Naive thymus-derived CD8-positive, alpha-beta T cell (primary cell): ENCODE data around the gene DNAAF5. TPM values are rescaled to one million over a fixed set of nuclear protein-coding genes. Genes with fewer than 3 reads are reported as not detected.

ENCODE experiments used
- ATAC-seq, 2 donors: fragments of 150-1000 bp; cut with Tn5 transposase in 1 of 2; sonication (Bioruptor Pico), chemical (Tn5 transposase) in 1 of 2; 1 replicate in 1 of 2; 2 replicates in 1 of 2; pipeline ENCODE4 v1.10.0; 2021; ENCODE audit warnings: mild to moderate bottlenecking in 2 of 2, moderate library complexity in 2 of 2
- POLR2A ChIA-PET: fragments of 350-600 bp; sonication (Branson Sonifier 250); formaldehyde crosslinking; loops from one replicate; lab custom pipeline; 2021; ENCODE audit warnings: antibody characterized with exemption; lab: Charles Lee
- DNase-seq, 10 donors: peaks; one replicate each; pipeline versions ENCODE4 v3.0.0 to v3.0.0-alpha.2; 2020 to 2022
- H3K27ac Mint-ChIP-seq, 10 donors: one replicate each; pipeline ENCODE4 v1.8.0; 2020 to 2022; ENCODE audit warnings: mild to moderate bottlenecking in 10 of 10, mixed read lengths in 10 of 10, moderate library complexity in 4 of 10, inconsistent platforms in 1 of 10
- H3K27me3 Mint-ChIP-seq, 5 donors: one replicate each; pipeline ENCODE4 v1.8.0; 2021 to 2022; ENCODE audit warnings: mixed read lengths in 5 of 5
- H3K36me3 Mint-ChIP-seq, 3 donors: one replicate each; pipeline ENCODE4 v1.8.0; 2020 to 2022; ENCODE audit warnings: mixed read lengths in 3 of 3, mild to moderate bottlenecking in 2 of 3, inconsistent platforms in 1 of 3
- H3K4me1 Mint-ChIP-seq, 4 donors: one replicate each; pipeline ENCODE4 v1.8.0; 2021 to 2022; ENCODE audit warnings: mixed read lengths in 4 of 4
- H3K4me3 Mint-ChIP-seq, 10 donors: one replicate each; pipeline ENCODE4 v1.8.0; 2020 to 2022; ENCODE audit warnings: mild to moderate bottlenecking in 10 of 10, mixed read lengths in 10 of 10, moderate library complexity in 6 of 10, inconsistent platforms in 1 of 10
- H3K9me3 Mint-ChIP-seq, 9 donors: one replicate each; pipeline ENCODE4 v1.8.0; 2020 to 2022; ENCODE audit warnings: mixed read lengths in 9 of 9, mild to moderate bottlenecking in 3 of 9, inconsistent platforms in 1 of 9, moderate library complexity in 1 of 9
- polyA plus RNA-seq, 3 donors: library from polyadenylated mRNA; unstranded; fragments of 300-500 nt; fragmentation: Illumina TruSeq; gene quantifications; one replicate each; pipeline ENCODE4 v1.2.3, GENCODE V29; 2021
- total RNA-seq, 8 experiments: library from RNA in 2 of 8; stranded (reverse) in 2 of 8; gene quantifications; one replicate each; pipeline ENCODE4 v1.2.3 and lab custom pipeline; 2021 to 2026

DNAAF5 gene
- total RNA-seq (10 to 100 TPM; 12.3 to 16.3 TPM), polyA plus RNA-seq (1 to 10 TPM; 2.8 to 4.6 (median 4.6) TPM), total RNA-seq (lab: John Stamatoyannopoulos, UW) (7.9 to 44.4 (median 21.6) reads per million in 6 experiments)

DNA sequence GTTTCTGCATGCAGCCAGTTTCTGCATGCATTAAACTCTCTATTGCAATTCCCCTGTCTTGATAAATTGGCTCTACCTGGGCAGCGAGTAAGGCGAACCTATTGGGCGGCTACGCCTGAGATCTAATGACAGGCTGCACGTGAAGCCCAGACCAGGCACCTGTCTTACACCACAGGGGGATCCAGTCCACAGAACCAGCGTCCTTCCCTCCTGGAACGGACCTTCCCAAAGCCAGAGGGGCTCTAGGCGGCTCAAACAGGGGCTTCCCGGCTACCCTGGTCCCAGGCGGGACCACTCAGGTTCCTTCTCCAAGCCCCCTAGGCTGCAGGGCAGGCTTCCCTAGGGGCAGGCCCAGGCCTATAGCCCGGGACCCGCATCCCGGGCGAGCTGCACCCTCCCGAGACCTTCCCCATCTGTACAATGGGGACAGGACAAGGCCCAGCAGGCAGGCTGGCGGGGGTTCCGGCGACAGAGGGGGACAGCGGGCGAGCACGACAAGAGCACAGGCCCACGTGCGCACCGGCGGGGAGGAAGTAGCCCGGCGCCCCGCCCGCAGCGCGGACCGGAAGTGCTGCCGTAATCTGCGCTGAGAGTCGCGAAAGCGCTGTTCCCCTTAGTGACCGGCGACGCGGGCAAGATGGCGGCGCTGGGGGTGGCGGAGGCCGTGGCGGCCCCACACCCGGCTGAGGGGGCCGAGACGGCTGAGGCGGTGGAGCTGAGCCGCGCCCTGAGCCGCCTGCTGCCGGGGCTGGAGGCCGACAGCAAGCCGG lies at the start of gene DNAAF5:
Gene DNAAF5 (plus strand): TSS at position 616 of the 770 bp plus-strand sequence. CDS start 22 bp downstream, at position 638.
- H3K27ac Mint-ChIP-seq, result peak within 1 kb of the TSS in 9 of 10 donors; percentile 72 to 89 (median 85)
- peaks cover 18 to 46% (median 30%) of the 10 kb centered on the region in 4 donors for H3K4me1 Mint-ChIP-seq
- H3K36me3 Mint-ChIP-seq, result peaks cover 4 to 21% (median 16%) of the 10 kb centered on the region in 3 donors
- H3K4me3 Mint-ChIP-seq, result peak within 1 kb of the TSS; percentile 73 to 90 (median 82)
- no peaks in the 10 kb centered on the region for H3K27me3 Mint-ChIP-seq
- POLR2A ChIA-PET, result interaction anchor here (0.9 to 1.5 kb wide), 6 partner anchors 15 to 124 kb away, joined by 3 to 6 read pairs (median 4); no protein-coding TSS in a partner anchor
- H3K9me3 Mint-ChIP-seq, result peaks cover 0 to 4% (median 3%) of the 10 kb centered on the region in 9 donors
- ATAC-seq (peak; percentile 86 to 91), DNase-seq (peak; percentile 75 to 88 (median 84))

DNA sequence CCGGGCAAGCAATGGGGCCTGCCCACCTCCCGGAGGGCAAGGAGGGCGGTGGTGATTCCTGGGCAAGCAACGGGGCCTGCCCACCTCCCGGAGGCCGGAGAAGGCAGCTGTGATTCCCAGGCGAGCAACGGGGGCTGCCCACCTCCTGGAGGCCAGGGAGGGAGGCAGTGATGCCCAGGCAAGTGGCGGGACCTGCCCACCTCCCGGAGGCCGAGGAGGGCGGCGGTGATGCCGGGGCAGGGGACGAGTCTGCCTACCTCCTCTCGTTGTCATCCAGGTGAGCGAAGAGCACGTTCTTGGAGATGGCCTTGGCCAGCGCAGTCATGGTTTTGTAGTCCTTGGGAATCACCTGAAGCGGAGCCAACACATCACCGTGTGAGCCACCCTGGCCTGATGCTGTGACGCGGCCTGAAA lies 49.5 kb upstream of the DNAAF5 start:
- no peak for ATAC-seq
- Mint-ChIP-seq H3K4me1 (peaks cover 0 to 9% (median 4%) of the 10 kb centered on the region in 4 donors), H3K9me3 (no peaks in the 10 kb centered on the region), H3K27me3 (no peaks in the 10 kb centered on the region), H3K36me3 (peaks cover 0 to 58% (median 25%) of the 10 kb centered on the region in 3 donors), H3K4me3 (no peak overlapping the region), H3K27ac (no peak overlapping the region)
- POLR2A ChIA-PET, result no interaction called here
- no peak for DNase-seq

DNA sequence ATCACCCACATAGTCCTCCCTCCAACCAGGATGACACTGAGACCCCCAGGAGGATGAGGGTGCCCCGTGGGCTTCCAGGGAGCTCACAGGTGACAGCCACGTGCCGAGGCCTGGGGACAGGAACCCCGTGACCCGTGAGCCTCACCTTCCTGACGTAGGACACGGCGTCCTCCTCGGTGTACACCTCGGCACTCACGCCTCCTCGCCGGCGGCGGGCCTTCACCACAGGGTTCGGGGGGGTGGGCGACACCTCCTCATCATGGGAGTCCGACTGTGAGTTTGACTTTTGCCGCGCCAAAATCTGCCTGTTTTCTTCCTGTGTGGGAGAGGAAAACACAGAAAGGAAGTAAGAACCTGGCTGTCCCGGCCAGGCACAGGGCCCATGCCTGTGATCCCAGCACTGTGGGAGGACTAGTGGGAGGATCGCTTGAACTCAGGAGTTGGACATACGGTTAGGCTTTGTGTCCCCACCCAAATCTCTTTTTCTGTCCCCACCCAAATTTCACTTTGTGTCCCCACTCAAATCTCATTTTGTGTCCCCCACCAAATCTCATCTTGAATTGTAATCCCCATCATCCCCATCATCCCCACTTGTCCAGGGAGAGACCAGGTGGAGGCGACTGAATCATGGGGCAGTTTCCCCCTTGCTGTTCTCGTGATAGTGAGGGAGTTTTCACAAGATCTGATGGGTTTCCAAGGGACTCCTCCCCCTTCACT lies 45.9 kb upstream of the DNAAF5 start:
- H3K4me3 Mint-ChIP-seq, result no peak overlapping the region
- H3K27me3 Mint-ChIP-seq, result no peaks in the 10 kb centered on the region
- no peak for ATAC-seq
- H3K4me1 Mint-ChIP-seq, result peaks cover 0 to 5% (median 1%) of the 10 kb centered on the region in 4 donors
- POLR2A ChIA-PET, result no interaction called here
- peaks cover 12 to 55% (median 28%) of the 10 kb centered on the region in 3 donors for H3K36me3 Mint-ChIP-seq
- peaks cover 0 to 7% (median 0%) of the 10 kb centered on the region in 9 donors for H3K9me3 Mint-ChIP-seq
- no peak for DNase-seq
- H3K27ac Mint-ChIP-seq, result peak overlapping the region in 1 of 10 donors; percentile 76

DNA sequence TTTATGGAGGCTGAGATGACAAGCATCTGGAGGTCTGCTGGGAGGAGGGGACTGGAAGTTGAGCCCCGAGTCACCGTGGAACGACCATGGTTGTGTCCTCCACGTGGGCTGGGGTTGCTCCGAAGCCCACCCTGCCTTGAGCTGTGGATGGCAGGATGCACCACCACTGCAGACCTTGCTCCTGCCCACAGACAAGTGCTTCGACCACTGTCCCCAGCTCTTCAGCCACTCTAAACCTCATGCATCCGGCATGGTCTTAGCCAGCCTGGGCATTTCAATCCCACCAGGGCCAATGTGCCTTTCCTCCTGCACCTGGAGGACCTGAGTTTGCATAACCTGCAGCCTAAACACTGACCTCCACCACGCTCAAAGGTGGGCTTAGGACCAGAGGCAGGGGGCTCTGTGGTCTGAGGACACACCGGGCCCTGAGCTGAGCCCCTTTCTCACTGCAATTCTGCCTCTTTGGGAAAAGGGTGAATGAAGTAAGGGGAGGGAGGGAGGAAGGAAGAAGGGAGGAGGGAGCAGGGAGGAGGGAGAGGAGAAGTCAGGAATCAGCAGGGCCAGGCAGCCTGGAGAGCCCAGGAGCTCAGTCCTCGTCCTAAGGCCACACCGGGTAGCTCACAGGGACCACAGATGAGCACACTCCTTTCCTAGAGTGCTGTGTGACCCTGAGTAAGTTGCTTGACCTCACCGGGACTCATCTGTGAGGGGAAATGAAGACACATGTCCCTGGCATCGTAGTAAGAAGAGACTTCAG lies 44.8 kb upstream of the DNAAF5 start:
- POLR2A ChIA-PET, result interaction anchor here (0.7 kb wide), 1 partner anchor 29 kb away, joined by 3 read pairs; no protein-coding TSS in a partner anchor
- Mint-ChIP-seq H3K27me3 (no peaks in the 10 kb centered on the region), H3K4me3 (no peak overlapping the region), H3K36me3 (peaks cover 17 to 55% (median 37%) of the 10 kb centered on the region in 3 donors), H3K9me3 (peaks cover 0 to 15% (median 8%) of the 10 kb centered on the region in 9 donors), H3K4me1 (peaks cover 0 to 5% (median 1%) of the 10 kb centered on the region in 4 donors), H3K27ac (no peak overlapping the region)
- DNase-seq (no peak), ATAC-seq (no peak)

DNA sequence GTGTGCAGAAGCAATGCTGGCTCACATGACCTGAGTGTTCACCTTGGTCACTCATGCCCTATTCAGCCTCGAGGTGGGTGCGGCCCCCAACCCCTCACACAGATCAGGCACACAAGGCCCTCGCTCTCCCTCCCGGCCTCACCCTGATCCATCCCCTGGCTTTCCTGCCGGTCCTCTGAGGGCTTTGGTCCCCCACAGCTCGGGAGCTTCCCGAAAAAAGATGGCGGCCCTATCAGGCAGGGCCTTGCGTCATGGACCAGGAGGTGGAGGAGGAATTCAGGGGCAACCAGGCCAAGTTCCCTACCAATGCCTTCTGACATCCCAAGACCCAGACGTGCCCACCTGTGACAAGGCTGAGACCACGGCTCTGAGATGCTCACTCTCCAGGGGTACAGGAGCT lies 43.7 kb upstream of the DNAAF5 start:
- Mint-ChIP-seq H3K4me3 (no peak overlapping the region), H3K27me3 (no peaks in the 10 kb centered on the region), H3K9me3 (peaks cover 0 to 26% (median 18%) of the 10 kb centered on the region in 9 donors), H3K36me3 (peaks cover 27 to 58% (median 46%) of the 10 kb centered on the region in 3 donors), H3K4me1 (peaks cover 0 to 9% (median 0%) of the 10 kb centered on the region in 4 donors), H3K27ac (peak overlapping the region in 1 of 10 donors; percentile 7)
- DNase-seq (no peak), ATAC-seq (no peak)
- POLR2A ChIA-PET, result no interaction called here

DNA sequence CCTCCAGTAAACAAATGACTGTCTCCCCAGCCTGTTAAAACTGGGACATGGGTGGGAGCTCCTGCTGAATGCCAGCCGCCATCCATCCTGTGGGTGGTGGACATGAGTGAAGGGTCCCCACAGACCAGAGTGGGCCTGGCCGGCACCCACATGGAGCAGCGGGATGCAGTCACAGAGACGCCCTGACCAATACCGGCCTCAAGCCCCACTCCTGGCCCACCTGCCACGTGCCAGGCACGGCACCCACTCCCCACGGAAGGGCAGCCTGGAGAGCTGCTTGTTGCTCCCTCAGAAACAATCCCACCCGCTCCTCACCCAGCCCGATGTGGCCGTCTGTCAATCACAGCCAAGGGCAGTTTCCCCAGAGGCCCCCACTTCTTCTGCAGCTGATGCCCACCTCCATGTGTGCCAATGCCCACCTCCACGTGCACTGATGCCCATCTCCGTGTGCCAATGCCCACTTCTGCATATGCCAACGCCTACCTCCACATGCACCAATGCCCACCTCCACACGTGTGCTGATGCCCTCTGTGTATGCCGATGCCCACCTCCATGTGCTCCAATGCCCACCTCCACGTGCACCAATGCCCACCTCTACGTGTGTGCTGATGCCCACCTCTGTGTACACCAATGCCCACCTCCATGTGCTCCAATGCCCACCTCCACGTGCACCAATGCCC lies 42.8 kb upstream of the DNAAF5 start:
- Mint-ChIP-seq H3K27ac (no peak overlapping the region), H3K4me1 (peaks cover 0 to 9% (median 0%) of the 10 kb centered on the region in 4 donors), H3K27me3 (no peaks in the 10 kb centered on the region), H3K9me3 (peaks cover 0 to 34% (median 19%) of the 10 kb centered on the region in 9 donors), H3K4me3 (peak overlapping the region in 1 of 10 donors; percentile 62), H3K36me3 (peaks cover 31 to 55% (median 48%) of the 10 kb centered on the region in 3 donors)
- ATAC-seq, result no peak
- POLR2A ChIA-PET, result no interaction called here
- DNase-seq, result no peak

DNA sequence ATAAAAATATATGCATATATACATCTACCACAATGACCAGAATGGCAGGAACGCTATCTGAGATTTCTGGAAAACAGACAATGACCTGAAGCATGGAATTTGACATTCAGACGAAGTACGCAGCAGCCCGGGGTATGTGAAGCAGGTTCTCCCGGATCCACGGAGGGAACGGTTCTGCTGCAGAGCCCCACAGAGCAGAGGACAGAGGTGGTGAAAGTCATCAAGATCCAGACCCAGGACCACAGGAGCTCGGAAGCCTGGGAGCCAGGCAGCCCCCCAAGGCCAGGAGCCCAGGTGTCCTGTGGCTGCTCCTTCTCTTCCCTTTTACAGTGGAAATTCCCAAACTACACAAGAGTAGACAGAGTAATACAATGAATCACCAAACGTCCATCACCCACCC lies 42.1 kb upstream of the DNAAF5 start:
- H3K9me3 Mint-ChIP-seq, result peaks cover 0 to 41% (median 19%) of the 10 kb centered on the region in 9 donors
- peaks cover 33 to 55% (median 50%) of the 10 kb centered on the region in 3 donors for H3K36me3 Mint-ChIP-seq
- H3K27ac Mint-ChIP-seq, result no peak overlapping the region
- POLR2A ChIA-PET, result no interaction called here
- H3K4me1 Mint-ChIP-seq, result peaks cover 0 to 8% (median 0%) of the 10 kb centered on the region in 4 donors
- ATAC-seq (no peak), DNase-seq (no peak)
- no peaks in the 10 kb centered on the region for H3K27me3 Mint-ChIP-seq
- no peak overlapping the region for H3K4me3 Mint-ChIP-seq

DNA sequence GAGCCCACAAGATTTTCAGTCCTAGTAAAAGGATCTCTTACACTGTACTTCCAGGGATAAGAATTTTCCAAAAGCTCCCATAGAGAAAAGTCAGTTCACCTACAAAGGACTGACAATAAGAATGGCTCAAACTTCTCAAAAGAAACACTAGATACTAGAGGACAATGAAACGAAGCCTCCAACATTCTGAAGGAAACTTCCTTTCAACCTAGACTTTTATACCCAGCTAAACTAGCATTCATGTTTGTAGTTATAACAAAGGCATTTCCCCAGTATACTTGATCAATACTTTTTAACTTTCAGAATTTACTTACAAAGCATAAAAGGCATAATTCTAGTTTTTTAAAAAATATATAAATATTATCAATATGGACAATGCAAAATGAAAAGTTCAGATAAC lies 41.0 kb upstream of the DNAAF5 start:
- H3K4me1 Mint-ChIP-seq, result peaks cover 0 to 6% (median 0%) of the 10 kb centered on the region in 4 donors
- no peak overlapping the region for H3K4me3 Mint-ChIP-seq
- peaks cover 0 to 47% (median 19%) of the 10 kb centered on the region in 9 donors for H3K9me3 Mint-ChIP-seq
- H3K27me3 Mint-ChIP-seq, result no peaks in the 10 kb centered on the region
- H3K36me3 Mint-ChIP-seq, result peaks cover 33 to 49% (median 48%) of the 10 kb centered on the region in 3 donors
- no peak for ATAC-seq
- DNase-seq, result no peak
- no peak overlapping the region for H3K27ac Mint-ChIP-seq
- POLR2A ChIA-PET, result interaction anchor here (0.7 kb wide), 1 partner anchor 85 kb away, joined by 4 read pairs; no protein-coding TSS in a partner anchor

DNA sequence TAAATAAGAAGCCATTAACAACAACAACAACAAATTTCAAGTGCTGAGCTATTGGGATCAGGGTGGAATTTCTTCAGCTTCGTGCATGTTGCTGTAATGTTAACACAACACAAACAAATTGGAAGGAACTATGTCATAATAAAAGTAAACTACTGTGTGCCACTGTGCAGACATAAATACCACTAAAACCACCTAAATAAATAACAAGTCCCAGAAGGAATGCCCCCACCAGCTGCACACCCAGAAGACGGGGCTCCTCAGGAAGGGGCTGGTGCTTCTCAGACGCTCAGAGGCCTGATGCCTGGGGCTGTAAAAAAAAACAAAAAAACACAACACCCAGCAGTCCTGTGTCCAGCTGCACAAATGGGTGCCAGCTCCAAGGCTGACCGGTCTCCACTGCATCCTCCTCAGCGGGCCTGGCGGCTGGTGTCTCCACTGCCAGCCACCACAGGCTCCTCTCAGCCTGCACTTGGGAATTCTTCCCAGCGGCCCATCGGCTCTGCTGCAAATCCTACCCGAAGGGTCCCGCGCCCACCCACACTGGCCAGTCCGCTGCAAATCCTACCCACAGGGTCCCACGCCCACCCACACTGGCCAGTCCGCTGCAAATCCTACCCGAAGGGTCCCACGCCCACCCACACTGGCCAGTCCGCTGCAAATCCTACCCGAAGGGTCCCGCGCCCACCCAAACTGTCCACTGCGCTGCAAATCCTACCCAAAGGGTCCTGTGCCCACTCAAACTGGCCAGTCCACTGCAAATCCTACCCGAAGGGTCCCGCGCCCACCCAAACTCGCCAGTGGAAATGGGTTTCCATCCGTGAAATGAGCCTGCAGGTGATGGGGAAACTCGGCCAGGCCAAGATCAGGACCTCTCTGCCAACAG lies 35.8 kb upstream of the DNAAF5 start:
- DNase-seq, result no peak
- Mint-ChIP-seq H3K27me3 (no peaks in the 10 kb centered on the region), H3K36me3 (peaks cover 21 to 47% (median 43%) of the 10 kb centered on the region in 3 donors), H3K27ac (no peak overlapping the region), H3K4me3 (no peak overlapping the region), H3K9me3 (peaks cover 0 to 49% (median 18%) of the 10 kb centered on the region in 9 donors), H3K4me1 (peaks cover 0 to 7% (median 2%) of the 10 kb centered on the region in 4 donors)
- ATAC-seq, result no peak
- POLR2A ChIA-PET, result no interaction called here

DNA sequence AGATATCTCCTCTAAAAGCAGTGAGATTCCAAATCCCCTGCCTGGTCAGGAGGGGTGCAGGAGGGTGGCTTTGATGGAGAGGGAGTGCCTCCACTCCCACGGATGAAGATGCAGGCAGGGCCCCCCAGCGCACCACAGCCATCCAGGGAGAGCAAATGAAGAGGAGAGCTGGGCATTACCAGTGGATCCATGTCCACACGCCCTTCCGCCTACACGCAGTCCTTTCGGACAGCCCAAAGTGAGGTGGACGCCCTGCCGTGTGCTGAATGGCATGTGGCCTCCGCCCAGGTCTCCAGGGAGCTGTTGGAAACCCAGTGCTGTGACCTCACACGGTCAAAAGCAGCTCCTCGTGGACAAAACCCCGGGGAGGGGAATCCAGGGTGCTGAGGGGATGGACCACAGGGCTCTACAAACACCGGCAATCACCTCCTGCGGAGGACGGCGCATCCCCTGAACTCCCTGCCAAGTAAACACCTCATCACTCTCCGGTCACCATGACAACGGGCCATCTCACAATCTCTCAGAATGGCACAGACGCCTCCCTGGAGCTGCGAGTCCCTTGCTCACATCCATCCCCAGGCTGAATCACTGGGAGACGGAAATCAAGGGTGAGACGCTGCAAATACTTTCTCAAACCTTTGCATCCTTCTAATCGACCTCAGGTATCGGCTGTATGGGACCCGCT lies 35.0 kb upstream of the DNAAF5 start:
- POLR2A ChIA-PET, result no interaction called here
- peaks cover 0 to 7% (median 2%) of the 10 kb centered on the region in 4 donors for H3K4me1 Mint-ChIP-seq
- H3K27me3 Mint-ChIP-seq, result no peaks in the 10 kb centered on the region
- H3K27ac Mint-ChIP-seq, result peak overlapping the region in 1 of 10 donors; percentile 36
- peaks cover 0 to 42% (median 13%) of the 10 kb centered on the region in 9 donors for H3K9me3 Mint-ChIP-seq
- H3K4me3 Mint-ChIP-seq, result peak overlapping the region in 1 of 10 donors; percentile 7
- DNase-seq (no peak), ATAC-seq (no peak)
- peaks cover 18 to 40% (median 40%) of the 10 kb centered on the region in 3 donors for H3K36me3 Mint-ChIP-seq
